Testis (tissue), 3 donors: ENCODE measurements around the gene TSHZ1. TPM values are rescaled to one million over a fixed set of nuclear protein-coding genes. Genes with fewer than 3 reads are reported as not detected.

Experiments used
- DNase-seq: peaks from one replicate; pipeline ENCODE4 v3.0.0-alpha.2; 2019
- H3K27ac ChIP-seq, 2 donors: fragments of 200-600 bp; sonication (generic); one replicate each; pipeline ENCODE4 v1.5.1; 2019
- H3K27me3 ChIP-seq: fragments of 200-600 bp; sonication (generic); one replicate; pipeline ENCODE4 v1.5.1; 2019
- H3K36me3 ChIP-seq: fragments of 200-600 bp; sonication (generic); one replicate; pipeline ENCODE4 v1.5.1; 2017; ENCODE audit warnings: low read depth; ENCODE audit errors: missing control alignments
- H3K4me1 ChIP-seq: fragments of 200-600 bp; sonication (generic); one replicate; pipeline ENCODE4 v1.5.1; 2019
- H3K4me3 ChIP-seq, 2 donors: fragments of 200-600 bp; sonication (generic); one replicate each; pipeline ENCODE4 v1.5.1; 2017 to 2019
- H3K9me3 ChIP-seq: fragments of 200-600 bp; sonication (generic); one replicate; pipeline ENCODE4 v1.5.1; 2017
- CTCF ChIP-seq, 3 experiments: fragments of 450-650 bp in 2 of 3; fragments of 200-600 bp in 1 of 3; sonication (generic) in 1 of 3; IDR thresholded peaks; one replicate each; pipeline ENCODE4 v1.5.1; 2016 to 2019; ENCODE audit warnings: antibody characterized with exemption in 3 of 3, mild to moderate bottlenecking in 2 of 3, moderate library complexity in 1 of 3
- POLR2A ChIP-seq: fragments of 450-650 bp; IDR thresholded peaks from one replicate; pipeline ENCODE4 v1.6.1; 2017; ENCODE audit warnings: antibody characterized with exemption, mild to moderate bottlenecking, moderate library complexity
- WGBS, 2 donors: methylation state at CpG; one replicate each; pipeline ENCODE4 v1.1.5; 2018; 5-methylcytosine and 5-hydroxymethylcytosine counted together
- intact Hi-C: fragments of 100-400 bp; cut with DNase I; formaldehyde crosslinking; loops from one replicate; pipeline ENCODE4 v1.15.1; 2023; ENCODE audit warnings: low total_unique reads
- polyA plus RNA-seq: library from polyadenylated mRNA; stranded (reverse); fragments of 350-450 nt; fragmentation: Illumina TruSeq; extraction: RNeasy Lipid Tissue Mini Kit (QIAGEN cat#74804); gene quantifications from one replicate; pipeline ENCODE4 v1.2.3, GENCODE V29; 2014; ENCODE audit warnings: low read depth, low replicate concordance; ENCODE audit not compliant: insufficient read depth
- total RNA-seq, 2 donors: library from RNA; depleted of rRNA; stranded (reverse); fragments of >200 nt; gene quantifications; one replicate each; pipeline ENCODE4 v1.2.3, GENCODE V29; 2016

TSHZ1 gene
- total and polyA plus RNA-seq, 3 donors from 2014 or later = 12.8 to 36.2 (median 18.4) TPM

GRCh38 chr18:75172299-75173124 is 38.1 kb upstream of the TSHZ1 start:
- no peak overlapping the region for H3K4me3 ChIP-seq
- H3K9me3 ChIP-seq = no peaks in the 10 kb centered on the region
- intact Hi-C loops = no loop called here
- TF ChIP-seq CTCF (IDR thresholded peaks at IDR 0.05) (no peak), POLR2A (no peak)
- no peaks in the 10 kb centered on the region for H3K36me3 ChIP-seq
- DNase-seq = no peak
- no peak overlapping the region for H3K27ac ChIP-seq
- H3K27me3 ChIP-seq = no peaks in the 10 kb centered on the region
- WGBS, 2 donors = 87 to 88% methylated on average over 16 to 17 of the region's 17 CpGs
- H3K4me1 ChIP-seq = no peaks in the 10 kb centered on the region

GRCh38 chr18:75173125-75173432 is 37.5 kb upstream of the TSHZ1 start:
- H3K27me3 ChIP-seq = no peaks in the 10 kb centered on the region
- no peak overlapping the region for H3K27ac ChIP-seq
- intact Hi-C loops = no loop called here
- 67% methylated on average over 5 of the region's 5 CpGs for WGBS, 2 donors
- H3K9me3 ChIP-seq = no peaks in the 10 kb centered on the region
- H3K36me3 ChIP-seq = no peaks in the 10 kb centered on the region
- H3K4me3 ChIP-seq = no peak overlapping the region
- TF ChIP-seq POLR2A (no peak), CTCF (IDR thresholded peaks at IDR 0.05) (no peak)
- no peak for DNase-seq
- H3K4me1 ChIP-seq = no peaks in the 10 kb centered on the region

DNA sequence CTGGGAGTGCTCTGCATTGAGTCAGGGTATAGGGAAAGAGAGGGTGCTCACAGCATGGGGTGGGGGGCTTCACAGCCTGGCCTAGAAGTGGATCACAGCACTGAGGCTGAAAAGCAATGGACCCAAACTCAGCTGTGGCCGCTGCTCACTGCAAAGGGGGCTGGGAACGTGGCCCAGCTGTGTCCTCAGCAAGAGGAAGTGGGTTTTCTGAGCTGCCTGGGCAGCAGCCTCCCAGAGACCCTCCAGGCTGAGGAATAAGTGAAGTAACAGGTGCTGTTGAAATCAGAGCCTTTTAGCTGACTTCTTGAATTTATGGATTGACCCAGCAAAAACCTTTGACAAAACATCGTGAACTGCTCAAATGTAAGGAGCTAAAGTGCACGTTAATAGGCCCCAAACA is 36.9 kb upstream of the TSHZ1 start:
- Histone ChIP-seq H3K4me3 (no peak overlapping the region), H3K4me1 (no peaks in the 10 kb centered on the region), H3K9me3 (no peaks in the 10 kb centered on the region), H3K27ac (no peak overlapping the region), H3K27me3 (no peaks in the 10 kb centered on the region), H3K36me3 (no peaks in the 10 kb centered on the region)
- no peak for TF ChIP-seq CTCF (IDR thresholded peaks at IDR 0.05)
- no peak for TF ChIP-seq POLR2A
- intact Hi-C loops = no loop called here
- 67 to 75% methylated on average over 4 of the region's 4 CpGs for WGBS, 2 donors
- DNase-seq = no peak

GRCh38 chr18:75176849-75177248 is 33.7 kb upstream of the TSHZ1 start:
- 85 to 87% methylated on average over 8 of the region's 8 CpGs for WGBS, 2 donors
- H3K27me3 ChIP-seq = no peaks in the 10 kb centered on the region
- no peak overlapping the region for H3K4me3 ChIP-seq
- DNase-seq = no peak
- intact Hi-C loops = no loop called here
- TF ChIP-seq CTCF (IDR thresholded peaks at IDR 0.05) (no peak), POLR2A (no peak)
- no peaks in the 10 kb centered on the region for H3K4me1 ChIP-seq
- no peaks in the 10 kb centered on the region for H3K36me3 ChIP-seq
- no peaks in the 10 kb centered on the region for H3K9me3 ChIP-seq
- no peak overlapping the region for H3K27ac ChIP-seq

- TF ChIP-seq CTCF (IDR thresholded peaks at IDR 0.05) (no peak), POLR2A (no peak)
- Histone ChIP-seq H3K27ac (no peak overlapping the region), H3K4me3 (no peak overlapping the region), H3K4me1 (no peaks in the 10 kb centered on the region), H3K36me3 (no peaks in the 10 kb centered on the region), H3K9me3 (no peaks in the 10 kb centered on the region), H3K27me3 (no peaks in the 10 kb centered on the region)
- intact Hi-C loops = no loop called here
- WGBS, 2 donors = 91 to 93% methylated on average over 11 of the region's 11 CpGs
- DNase-seq = no peak
These were observed 32.2 kb upstream of the TSHZ1 start for GRCh38 chr18:75178376-75178775.
